GM12892 (cell line): ENCODE measurements around the gene E2F3.

Source experiments
- DNase-seq: peaks from one replicate; pipeline ENCODE4 v3.0.0; 2011; ENCODE audit not compliant: insufficient read length
- FAIRE-seq: peaks from 2 replicates; lab custom pipeline; 2011; peaks lifted over from hg19 to GRCh38; lab: Jason Lieb, UNC
- POLR2A ChIP-seq: IDR thresholded peaks from 2 replicates; pipeline ENCODE4 v1.6.1; 2011; ENCODE audit warnings: low read depth, low read length, control low read depth
- POLR2AphosphoS5 ChIP-seq: IDR thresholded peaks from 2 replicates; pipeline ENCODE4 v1.6.1; 2011; ENCODE audit warnings: low read depth, low read length, control low read depth
- TAF1 ChIP-seq: IDR thresholded peaks from 2 replicates; pipeline ENCODE4 v1.6.1; 2011; ENCODE audit warnings: low read depth, mild to moderate bottlenecking, control low read depth, low read length, borderline replicate concordance

The E2F3 gene

GRCh38 chr6:20440296-20440695, 38.6 kb downstream of the E2F3 start:
- TF ChIP-seq POLR2A = no peak
- no peak for TF ChIP-seq TAF1
- no peak for TF ChIP-seq POLR2AphosphoS5
- no peak for FAIRE-seq
- DNase-seq = no peak

GRCh38 chr6:20441236-20441635, 39.6 kb downstream of the E2F3 start:
- TF ChIP-seq POLR2A (no peak), TAF1 (no peak), POLR2AphosphoS5 (no peak)
- DNase-seq (no peak), FAIRE-seq (no peak)

- DNase-seq (no peak), FAIRE-seq (no peak)
- no peak for TF ChIP-seq POLR2AphosphoS5
- no peak for TF ChIP-seq TAF1
Observed at GRCh38 chr6:20441921-20442320, 40.2 kb downstream of the E2F3 start.

- no peak for TF ChIP-seq POLR2AphosphoS5
- no peak for TF ChIP-seq POLR2A
- no peak for TF ChIP-seq TAF1
- DNase-seq = no peak
- no peak for FAIRE-seq
Observed at GRCh38 chr6:20444786-20445271, 43.1 kb downstream of the E2F3 start.

- FAIRE-seq (no peak), DNase-seq (no peak)
- TF ChIP-seq POLR2AphosphoS5 (no peak), TAF1 (no peak), POLR2A (no peak)
Observed at GRCh38 chr6:20447157-20447556, 45.5 kb downstream of the E2F3 start.

- FAIRE-seq = no peak
- DNase-seq = no peak
- TF ChIP-seq POLR2A (no peak), TAF1 (no peak), POLR2AphosphoS5 (no peak)
Observed at GRCh38 chr6:20447581-20448132, 46.0 kb downstream of the E2F3 start.

GRCh38 chr6:20448828-20449227, 47.1 kb downstream of the E2F3 start:
- TF ChIP-seq TAF1 (no peak), POLR2A (no peak), POLR2AphosphoS5 (no peak)
- DNase-seq (no peak), FAIRE-seq (no peak)

GRCh38 chr6:20454204-20454824, 52.6 kb downstream of the E2F3 start:
- DNase-seq (no peak), FAIRE-seq (no peak)

GRCh38 chr6:20455251-20455940, 53.7 kb downstream of the E2F3 start:
- FAIRE-seq = no peak
- TF ChIP-seq TAF1 = no peak
- TF ChIP-seq POLR2A = no peak
- no peak for TF ChIP-seq POLR2AphosphoS5
- DNase-seq = no peak

More at GRCh38 chr6:20454204-20454824, 52.6 kb downstream of the E2F3 start:
- TF ChIP-seq TAF1 = no peak

- TF ChIP-seq TAF1 (no peak), POLR2AphosphoS5 (no peak), POLR2A (no peak)
- no peak for DNase-seq
- FAIRE-seq = no peak
Observed at GRCh38 chr6:20458027-20458894, 56.6 kb downstream of the E2F3 start.

- TF ChIP-seq TAF1 = no peak
- TF ChIP-seq POLR2AphosphoS5 = no peak
- TF ChIP-seq POLR2A = no peak
- FAIRE-seq (no peak), DNase-seq (no peak)
Observed at GRCh38 chr6:20459682-20460081, 58.0 kb downstream of the E2F3 start.
